ENCODE data around the gene PPP2R5B. TPM values are rescaled to one million over a fixed set of nuclear protein-coding genes. Genes with fewer than 3 reads are reported as not detected.
A peak's percentile ranks its signal among the peaks of the same experiment; 100 is the strongest.

PPP2R5B gene
- total RNA-seq, 1 experiment from 2014 or later: 38.0 TPM

DNA sequence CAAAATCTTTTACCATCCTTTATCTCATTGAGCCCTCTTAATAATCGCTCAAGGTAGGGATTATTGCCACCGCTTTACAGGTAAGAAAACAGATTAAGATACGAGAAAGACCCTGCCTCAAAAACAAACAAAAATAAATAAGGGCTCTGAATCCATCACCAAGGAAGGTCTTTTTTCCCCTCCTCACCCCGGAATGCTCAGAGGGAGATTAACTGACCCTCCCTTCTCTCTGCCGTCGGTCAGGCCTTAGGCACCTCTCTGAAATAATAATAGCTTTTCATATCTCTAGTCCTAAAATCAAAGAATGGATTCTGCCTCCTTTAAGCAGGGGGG is 6.9 kb upstream of the PPP2R5B start:
- no peak for DNase-seq (ENCODE audit: unreplicated experiment)
- POLR2A ChIA-PET: interaction anchor here (0.7 to 4.2 kb wide), 18 partner anchors 19 to 732 kb away, joined by 3 to 27 read pairs (median 5); partner anchors contain the start of genes ARL2, BATF2, FAU and MEN1
- TF ChIP-seq, protein P1, sequence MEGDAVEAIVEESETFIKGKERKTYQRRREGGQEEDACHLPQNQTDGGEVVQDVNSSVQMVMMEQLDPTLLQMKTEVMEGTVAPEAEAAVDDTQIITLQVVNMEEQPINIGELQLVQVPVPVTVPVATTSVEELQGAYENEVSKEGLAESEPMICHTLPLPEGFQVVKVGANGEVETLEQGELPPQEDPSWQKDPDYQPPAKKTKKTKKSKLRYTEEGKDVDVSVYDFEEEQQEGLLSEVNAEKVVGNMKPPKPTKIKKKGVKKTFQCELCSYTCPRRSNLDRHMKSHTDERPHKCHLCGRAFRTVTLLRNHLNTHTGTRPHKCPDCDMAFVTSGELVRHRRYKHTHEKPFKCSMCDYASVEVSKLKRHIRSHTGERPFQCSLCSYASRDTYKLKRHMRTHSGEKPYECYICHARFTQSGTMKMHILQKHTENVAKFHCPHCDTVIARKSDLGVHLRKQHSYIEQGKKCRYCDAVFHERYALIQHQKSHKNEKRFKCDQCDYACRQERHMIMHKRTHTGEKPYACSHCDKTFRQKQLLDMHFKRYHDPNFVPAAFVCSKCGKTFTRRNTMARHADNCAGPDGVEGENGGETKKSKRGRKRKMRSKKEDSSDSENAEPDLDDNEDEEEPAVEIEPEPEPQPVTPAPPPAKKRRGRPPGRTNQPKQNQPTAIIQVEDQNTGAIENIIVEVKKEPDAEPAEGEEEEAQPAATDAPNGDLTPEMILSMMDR (IDR thresholded peaks at IDR 0.05; ENCODE audit: unreplicated experiment): no peak
- H3K27me3 Mint-ChIP-seq (ENCODE audit: insufficient read depth, unreplicated experiment): no peaks in the 10 kb centered on the region
- peak overlapping the region; percentile 90 for H3K4me3 Mint-ChIP-seq (ENCODE audit: unreplicated experiment)
- H3K27ac Mint-ChIP-seq (ENCODE audit: low read depth, unreplicated experiment): peak overlapping the region; percentile 98
- H3K36me3 Mint-ChIP-seq (ENCODE audit: insufficient read depth, unreplicated experiment): peaks cover 19% of the 10 kb centered on the region
- no peaks in the 10 kb centered on the region for H3K9me3 Mint-ChIP-seq (ENCODE audit: unreplicated experiment)
- BruUV-seq (replicated peaks): TSS peak; percentile 91
- peaks cover 6% of the 10 kb centered on the region for H3K4me1 Mint-ChIP-seq (ENCODE audit: insufficient read depth, unreplicated experiment)
- CTCF ChIA-PET: interaction anchor here (0.7 to 4.6 kb wide), 7 partner anchors 9 to 209 kb away, joined by 3 to 16 read pairs (median 3); partner anchors contain the start of genes ARL2 and SNX15
- intact Hi-C loops (cut with micrococcal nuclease): loop anchor here (1.0 to 10.0 kb wide), 4 partner anchors 70 to 197 kb away; partner anchors contain the start of genes SNX15, TM7SF2 and ZNHIT2

DNA sequence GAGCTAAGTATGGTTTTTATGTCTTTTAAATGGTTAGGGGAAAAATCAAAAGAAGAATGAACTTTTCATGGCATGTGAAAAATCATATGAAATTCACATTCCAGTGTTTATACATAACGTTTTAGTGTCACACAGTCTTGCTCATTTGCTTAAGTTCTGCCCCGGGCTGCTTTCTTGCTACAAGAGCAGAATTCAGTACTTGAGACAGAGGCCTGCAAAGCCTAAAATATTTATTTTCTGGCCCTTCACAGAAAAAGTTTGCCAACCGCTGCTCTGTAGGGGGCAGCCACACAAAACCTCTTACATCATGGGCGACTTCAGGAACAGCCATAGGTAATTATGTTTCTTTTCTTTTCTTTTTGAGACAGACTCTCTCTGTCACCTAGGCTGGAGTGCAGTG is 6.5 kb upstream of the PPP2R5B start:
- peaks cover 6% of the 10 kb centered on the region for H3K4me1 Mint-ChIP-seq (ENCODE audit: insufficient read depth, unreplicated experiment)
- CTCF ChIA-PET: interaction anchor here (0.6 to 4.6 kb wide), 11 partner anchors 9 to 209 kb away, joined by 3 to 16 read pairs (median 3); partner anchors contain the start of genes ARL2, BATF2 and SNX15

DNA sequence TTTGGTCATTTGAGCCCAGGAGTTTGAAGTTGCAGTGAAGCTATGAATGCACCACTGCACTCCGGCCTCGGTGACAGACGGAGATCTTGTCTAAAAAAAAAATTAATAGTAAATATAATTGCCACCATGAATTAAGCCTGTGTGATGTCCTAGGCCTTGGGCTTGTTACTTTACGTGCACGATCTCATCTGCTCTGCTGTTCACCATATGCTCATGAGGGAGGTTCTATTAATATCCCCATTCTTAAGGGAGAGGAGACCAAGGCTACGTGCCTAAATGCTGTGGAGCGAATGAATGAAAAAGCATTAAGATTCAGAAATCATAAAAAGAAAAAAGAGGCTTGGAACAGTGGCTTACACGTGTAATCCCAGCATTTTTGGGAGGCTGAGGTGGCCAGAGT is 4.9 kb upstream of the PPP2R5B start:
- Mint-ChIP-seq H3K9me3 (ENCODE audit: unreplicated experiment) (no peaks in the 10 kb centered on the region), H3K27ac (ENCODE audit: low read depth, unreplicated experiment) (no peak overlapping the region), H3K4me3 (ENCODE audit: unreplicated experiment) (no peak overlapping the region), H3K4me1 (ENCODE audit: insufficient read depth, unreplicated experiment) (peaks cover 14% of the 10 kb centered on the region), H3K36me3 (ENCODE audit: insufficient read depth, unreplicated experiment) (peaks cover 2% of the 10 kb centered on the region), H3K27me3 (ENCODE audit: insufficient read depth, unreplicated experiment) (no peaks in the 10 kb centered on the region)
- no peak for DNase-seq (ENCODE audit: unreplicated experiment)
- TF ChIP-seq, protein P1 (IDR thresholded peaks at IDR 0.05; ENCODE audit: unreplicated experiment): no peak
- intact Hi-C loops (cut with micrococcal nuclease): loop anchor here (5.0 to 10.0 kb wide), 3 partner anchors 48 to 195 kb away; partner anchors contain the start of genes SNX15, TM7SF2 and ZNHIT2
- ChIA-PET POLR2A (interaction anchor here (2.3 kb wide), 1 partner anchor 77 kb away, joined by 10 read pairs; the partner anchor contains the start of gene BATF2), CTCF (interaction anchor here (0.6 to 4.6 kb wide), 4 partner anchors 26 to 180 kb away, joined by 4 to 16 read pairs (median 6); no protein-coding TSS in a partner anchor)
- BruUV-seq (replicated peaks): no TSS peak

More for the DNA sequence above, 6.5 kb upstream of the PPP2R5B start:
- H3K9me3 Mint-ChIP-seq (ENCODE audit: unreplicated experiment): no peaks in the 10 kb centered on the region
- no peaks in the 10 kb centered on the region for H3K27me3 Mint-ChIP-seq (ENCODE audit: insufficient read depth, unreplicated experiment)
- peak overlapping the region; percentile 90 for H3K4me3 Mint-ChIP-seq (ENCODE audit: unreplicated experiment)
- BruUV-seq (replicated peaks): no TSS peak
- POLR2A ChIA-PET: interaction anchor here (0.7 to 4.2 kb wide), 18 partner anchors 19 to 732 kb away, joined by 3 to 27 read pairs (median 5); partner anchors contain the start of genes ARL2, BATF2, FAU and MEN1
- intact Hi-C loops (cut with micrococcal nuclease): loop anchor here (5.0 to 10.0 kb wide), 2 partner anchors 109 to 197 kb away; partner anchors contain the start of genes SNX15, TM7SF2 and ZNHIT2
- TF ChIP-seq, protein P1 (IDR thresholded peaks at IDR 0.05; ENCODE audit: unreplicated experiment): no peak
- peak overlapping the region; percentile 98 for H3K27ac Mint-ChIP-seq (ENCODE audit: low read depth, unreplicated experiment)
- DNase-seq (ENCODE audit: unreplicated experiment): peak; percentile 34
- peaks cover 15% of the 10 kb centered on the region for H3K36me3 Mint-ChIP-seq (ENCODE audit: insufficient read depth, unreplicated experiment)

DNA sequence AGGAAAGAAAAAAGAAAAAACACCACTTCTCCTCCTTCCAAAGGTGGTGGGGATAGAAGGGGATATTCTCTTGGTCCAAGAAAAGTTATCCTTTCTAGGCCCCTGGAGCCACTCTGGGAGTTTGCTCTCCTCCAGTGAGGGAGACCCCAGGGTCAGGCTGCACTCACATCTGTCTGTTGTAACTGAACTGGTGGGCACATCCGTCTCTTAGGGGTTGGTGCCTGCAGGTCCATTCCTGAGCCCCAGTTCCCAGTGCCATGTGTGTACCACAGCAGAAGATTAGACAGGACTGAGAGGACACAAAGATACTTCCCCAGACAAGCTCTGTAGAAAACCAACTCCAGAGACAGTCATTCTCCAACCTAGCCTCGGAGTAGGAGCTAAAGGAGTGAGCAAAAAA is 4.4 kb upstream of the PPP2R5B start:
- no peak overlapping the region for H3K27ac Mint-ChIP-seq (ENCODE audit: low read depth, unreplicated experiment)
- TF ChIP-seq, protein P1 (IDR thresholded peaks at IDR 0.05; ENCODE audit: unreplicated experiment): no peak
- BruUV-seq (replicated peaks): no TSS peak
- POLR2A ChIA-PET: interaction anchor here (0.6 kb wide), 1 partner anchor 39 kb away, joined by 3 read pairs; no protein-coding TSS in a partner anchor
- no peak overlapping the region for H3K4me3 Mint-ChIP-seq (ENCODE audit: unreplicated experiment)
- no peaks in the 10 kb centered on the region for H3K27me3 Mint-ChIP-seq (ENCODE audit: insufficient read depth, unreplicated experiment)
- H3K4me1 Mint-ChIP-seq (ENCODE audit: insufficient read depth, unreplicated experiment): peaks cover 18% of the 10 kb centered on the region
- H3K9me3 Mint-ChIP-seq (ENCODE audit: unreplicated experiment): no peaks in the 10 kb centered on the region
- intact Hi-C loops (cut with micrococcal nuclease): loop anchor here (5.0 kb wide), 1 partner anchor 47 kb away; no protein-coding TSS in a partner anchor
- CTCF ChIA-PET: interaction anchor here (0.6 to 0.7 kb wide), 2 partner anchors 72 to 180 kb away, joined by 4 to 7 read pairs; no protein-coding TSS in a partner anchor
- no peaks in the 10 kb centered on the region for H3K36me3 Mint-ChIP-seq (ENCODE audit: insufficient read depth, unreplicated experiment)
- DNase-seq (ENCODE audit: unreplicated experiment): no peak

Measured in MCF 10A (cell line).